HEK293T (cell line): Measurements from ENCODE around the gene RGS9BP.

Experiments
- CTCF ChIA-PET: fragments of 350-600 bp; formaldehyde crosslinking; extraction: SDS; loops from one replicate; lab custom pipeline; 2021; ENCODE audit warnings: antibody characterized with exemption, inconsistent platforms; lab: Yijun Ruan, JAX
- POLR2A ChIA-PET: fragments of 350-600 bp; formaldehyde crosslinking; extraction: SDS; loops from one replicate; lab custom pipeline; 2020; ENCODE audit warnings: antibody characterized with exemption, inconsistent platforms; lab: Yijun Ruan, JAX
- DNase-seq: peaks from one replicate; pipeline ENCODE4 v3.0.0; 2012; ENCODE audit warnings: mixed read lengths; ENCODE audit errors: extremely low spot score
- ARNT ChIP-seq: fragments of 450-650 bp; IDR thresholded peaks from 2 replicates; pipeline ENCODE4 v1.6.1; 2017; ENCODE audit warnings: mild to moderate bottlenecking
- BHLHE40 ChIP-seq: fragments of 450-650 bp; IDR thresholded peaks from 2 replicates; pipeline ENCODE4 v1.6.1; 2016; ENCODE audit warnings: mild to moderate bottlenecking, moderate library complexity, borderline replicate concordance
- CTBP1 ChIP-seq: fragments of 450-650 bp; IDR thresholded peaks from 2 replicates; pipeline ENCODE4 v1.6.1; 2016; ENCODE audit warnings: borderline replicate concordance
- ELF4 ChIP-seq: fragments of 450-650 bp; IDR thresholded peaks from 2 replicates; pipeline ENCODE4 v1.6.1; 2017; ENCODE audit warnings: antibody characterized with exemption
- FOXA1 ChIP-seq: fragments of 450-650 bp; IDR thresholded peaks from 2 replicates; pipeline ENCODE4 v1.6.1; 2016; ENCODE audit warnings: mild to moderate bottlenecking
- FOXK2 ChIP-seq: fragments of 450-650 bp; IDR thresholded peaks from 2 replicates; pipeline ENCODE4 v1.6.1; 2016; ENCODE audit warnings: mild to moderate bottlenecking
- FOXM1 ChIP-seq: fragments of 450-650 bp; IDR thresholded peaks from 2 replicates; pipeline ENCODE4 v1.6.1; 2017; ENCODE audit warnings: mild to moderate bottlenecking, borderline replicate concordance
- HDGF ChIP-seq: fragments of 450-650 bp; IDR thresholded peaks from 2 replicates; pipeline ENCODE4 v1.6.1; 2017; ENCODE audit warnings: antibody characterized with exemption, borderline replicate concordance
- L3MBTL2 ChIP-seq: fragments of 450-650 bp; conservative IDR thresholded peaks from 2 replicates; pipeline ENCODE4 v1.6.1; 2016; ENCODE audit warnings: mild to moderate bottlenecking
- LEF1 ChIP-seq: fragments of 450-650 bp; IDR thresholded peaks from 2 replicates; pipeline ENCODE4 v1.6.1; 2017; ENCODE audit warnings: mild to moderate bottlenecking, borderline replicate concordance
- NFRKB ChIP-seq: fragments of 450-650 bp; IDR thresholded peaks from 2 replicates; pipeline ENCODE4 v1.6.1; 2016; ENCODE audit warnings: mild to moderate bottlenecking, moderate library complexity
- SP1 ChIP-seq: fragments of 450-650 bp; IDR thresholded peaks from 2 replicates; pipeline ENCODE4 v1.6.1; 2017
- SUZ12 ChIP-seq: fragments of 450-650 bp; IDR thresholded peaks from 2 replicates; pipeline ENCODE4 v1.6.1; 2016; ENCODE audit warnings: mild to moderate bottlenecking
- TARDBP ChIP-seq: fragments of 450-650 bp; IDR thresholded peaks from 2 replicates; pipeline ENCODE4 v1.6.1; 2016
- ZNF384 ChIP-seq: fragments of 450-650 bp; IDR thresholded peaks from 2 replicates; pipeline ENCODE4 v1.6.1; 2016
- TF ChIP-seq, protein P1 (sequence below): fragments of 450-650 bp; IDR thresholded peaks from 2 replicates; pipeline ENCODE4 v1.6.1; 2016

The RGS9BP gene

DNA sequence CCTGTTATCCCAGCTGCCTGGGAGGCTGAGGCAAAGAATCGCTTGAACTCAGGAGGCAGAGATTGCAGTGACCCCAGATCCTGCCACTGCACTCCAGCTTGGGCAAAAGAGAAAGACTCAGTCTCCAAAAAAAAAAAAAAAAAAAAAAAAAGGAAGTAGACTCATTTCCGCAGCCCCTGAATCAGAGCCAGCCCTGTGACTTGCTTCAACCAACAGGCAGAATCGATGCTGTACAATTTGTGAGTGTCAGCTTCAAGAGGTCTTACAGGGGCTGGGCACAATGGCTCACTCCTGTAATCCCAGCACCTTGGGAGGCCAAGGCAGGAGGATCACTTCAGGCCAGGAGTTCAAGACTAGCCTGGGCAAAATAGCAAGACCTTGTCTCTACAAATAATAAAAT is 13.5 kb upstream of the RGS9BP start:
- TF ChIP-seq CTBP1, result no peak
- TF ChIP-seq FOXM1, result no peak
- no peak for TF ChIP-seq SP1
- no peak for TF ChIP-seq L3MBTL2
- no peak for TF ChIP-seq BHLHE40
- no peak for TF ChIP-seq HDGF
- TF ChIP-seq NFRKB, result no peak
- no peak for TF ChIP-seq FOXK2
- TF ChIP-seq FOXA1, result no peak
- no peak for TF ChIP-seq LEF1
- TF ChIP-seq, protein P1, sequence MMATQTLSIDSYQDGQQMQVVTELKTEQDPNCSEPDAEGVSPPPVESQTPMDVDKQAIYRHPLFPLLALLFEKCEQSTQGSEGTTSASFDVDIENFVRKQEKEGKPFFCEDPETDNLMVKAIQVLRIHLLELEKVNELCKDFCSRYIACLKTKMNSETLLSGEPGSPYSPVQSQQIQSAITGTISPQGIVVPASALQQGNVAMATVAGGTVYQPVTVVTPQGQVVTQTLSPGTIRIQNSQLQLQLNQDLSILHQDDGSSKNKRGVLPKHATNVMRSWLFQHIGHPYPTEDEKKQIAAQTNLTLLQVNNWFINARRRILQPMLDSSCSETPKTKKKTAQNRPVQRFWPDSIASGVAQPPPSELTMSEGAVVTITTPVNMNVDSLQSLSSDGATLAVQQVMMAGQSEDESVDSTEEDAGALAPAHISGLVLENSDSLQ, result no peak
- no peak for TF ChIP-seq ZNF384
- no peak for TF ChIP-seq TARDBP
- TF ChIP-seq ELF4, result no peak
- no peak for TF ChIP-seq SUZ12
- TF ChIP-seq ARNT, result no peak
- no peak for DNase-seq
- ChIA-PET CTCF (no interaction called here), POLR2A (no interaction called here)

- ChIA-PET POLR2A (no interaction called here), CTCF (no interaction called here)
- no peak for DNase-seq
- no peak for TF ChIP-seq FOXM1
- TF ChIP-seq HDGF, result no peak
- no peak for TF ChIP-seq LEF1
- no peak for TF ChIP-seq FOXK2
- no peak for TF ChIP-seq BHLHE40
- TF ChIP-seq TARDBP, result no peak
- no peak for TF ChIP-seq SP1
- TF ChIP-seq ELF4, result no peak
- no peak for TF ChIP-seq NFRKB
- TF ChIP-seq SUZ12, result no peak
- no peak for TF ChIP-seq ZNF384
- no peak for TF ChIP-seq FOXA1
- TF ChIP-seq, protein P1, result no peak
- TF ChIP-seq L3MBTL2, result no peak
- TF ChIP-seq CTBP1, result no peak
- TF ChIP-seq ARNT, result no peak
Measured at GRCh38 chr19:32666084-32666483, 9.6 kb upstream of the RGS9BP start.

- ChIA-PET POLR2A (interaction anchor here (2.0 kb wide), 1 partner anchor 88 kb away, joined by 5 read pairs; the partner anchor contains the start of gene PDCD5), CTCF (no interaction called here)
- TF ChIP-seq FOXM1 (no peak), FOXK2 (no peak), ZNF384 (no peak), CTBP1 (no peak), TARDBP (no peak)
- TF ChIP-seq, protein P1, result no peak
- DNase-seq, result no peak
Measured at GRCh38 chr19:32669310-32669709, 6.3 kb upstream of the RGS9BP start.

- DNase-seq, result no peak
- ChIA-PET CTCF (no interaction called here), POLR2A (no interaction called here)
- TF ChIP-seq LEF1 (no peak), SP1 (no peak), FOXM1 (no peak), SUZ12 (no peak), L3MBTL2 (no peak), BHLHE40 (no peak), CTBP1 (no peak), FOXK2 (no peak), NFRKB (no peak), TARDBP (no peak), ELF4 (no peak), FOXA1 (no peak), ZNF384 (no peak), ARNT (no peak), HDGF (no peak)
- TF ChIP-seq, protein P1, result no peak
Measured at GRCh38 chr19:32671883-32672593, 3.6 kb upstream of the RGS9BP start.

DNA sequence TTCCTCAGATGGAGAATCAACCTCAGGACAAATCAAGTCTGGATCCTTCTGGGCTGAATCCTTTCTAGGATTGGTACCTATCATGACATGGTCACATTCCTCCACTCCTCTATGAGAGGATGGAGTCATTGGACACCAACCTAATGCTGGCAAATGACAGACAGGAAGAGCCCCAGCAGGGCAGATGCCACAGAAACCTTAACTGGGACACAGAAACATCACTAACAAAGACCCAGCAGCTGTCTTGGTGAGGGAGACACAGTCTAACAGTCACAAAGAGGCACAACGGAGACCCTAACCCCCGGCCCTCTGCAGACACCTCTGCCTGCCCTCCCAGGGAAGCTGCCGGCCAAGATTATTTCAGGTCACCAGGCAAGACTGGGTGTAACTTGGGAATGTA is 2.8 kb upstream of the RGS9BP start:
- POLR2A ChIA-PET, result no interaction called here
- DNase-seq, result no peak
- TF ChIP-seq NFRKB (no peak), FOXM1 (no peak), ELF4 (no peak), SP1 (no peak), TARDBP (no peak), HDGF (no peak), L3MBTL2 (no peak), FOXK2 (no peak), ZNF384 (no peak), CTBP1 (no peak), SUZ12 (no peak), BHLHE40 (no peak), FOXA1 (no peak)
- TF ChIP-seq, protein P1, result no peak
- CTCF ChIA-PET, result no interaction called here
